GM19452 (cell line): ENCODE results near the gene ALPP.
"Not testable (repeated sequence)": the region's sequence is repeated elsewhere in the genome, so short reads cannot be mapped to it uniquely, and the experiment has no call there.

Experiments used
- ATAC-seq: cut with Tn5 transposase; IDR thresholded peaks from one replicate; pipeline ENCODE4 v1.9.1; 2021; ENCODE audit not compliant: unreplicated experiment

ALPP gene

DNA sequence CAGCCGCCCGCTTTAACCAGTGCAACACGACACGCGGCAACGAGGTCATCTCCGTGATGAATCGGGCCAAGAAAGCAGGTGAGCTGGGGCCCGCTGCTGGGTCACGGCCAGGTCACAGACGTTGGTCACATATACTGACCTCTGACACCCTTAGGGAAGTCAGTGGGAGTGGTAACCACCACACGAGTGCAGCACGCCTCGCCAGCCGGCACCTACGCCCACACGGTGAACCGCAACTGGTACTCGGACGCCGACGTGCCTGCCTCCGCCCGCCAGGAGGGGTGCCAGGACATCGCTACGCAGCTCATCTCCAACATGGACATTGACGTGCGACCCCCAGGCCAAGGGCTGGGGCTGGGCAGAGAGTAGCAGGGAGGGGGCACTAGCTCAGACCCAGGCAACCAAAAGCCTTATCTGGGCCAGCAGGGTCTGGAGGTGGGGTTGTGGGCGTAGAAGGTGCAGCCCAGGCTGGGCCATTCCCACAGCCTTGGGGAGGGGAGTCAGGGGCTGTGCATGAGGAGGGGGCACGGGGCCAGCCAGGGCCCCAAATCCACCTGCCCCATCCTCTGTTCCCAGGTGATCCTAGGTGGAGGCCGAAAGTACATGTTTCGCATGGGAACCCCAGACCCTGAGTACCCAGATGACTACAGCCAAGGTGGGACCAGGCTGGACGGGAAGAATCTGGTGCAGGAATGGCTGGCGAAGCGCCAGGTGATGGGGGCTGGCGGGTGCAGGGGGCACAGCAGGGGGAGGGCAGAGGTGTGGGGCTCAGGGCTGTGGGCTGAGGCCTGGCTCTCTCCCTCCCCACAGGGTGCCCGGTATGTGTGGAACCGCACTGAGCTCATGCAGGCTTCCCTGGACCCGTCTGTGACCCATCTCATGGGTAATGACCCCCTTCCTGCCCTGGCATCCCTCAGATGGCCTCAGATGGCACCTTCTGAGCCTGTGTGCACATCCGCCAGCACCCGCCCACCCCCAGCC lies 1.3 kb downstream of the ALPP start:
- ATAC-seq = not testable (repeated sequence)

GRCh38 chr2:232381204-232382031 lies 2.9 kb downstream of the ALPP start:
- ATAC-seq = not testable (repeated sequence)

- ATAC-seq = no peak
Measured at GRCh38 chr2:232382331-232383225, 4.0 kb downstream of the ALPP start.

DNA sequence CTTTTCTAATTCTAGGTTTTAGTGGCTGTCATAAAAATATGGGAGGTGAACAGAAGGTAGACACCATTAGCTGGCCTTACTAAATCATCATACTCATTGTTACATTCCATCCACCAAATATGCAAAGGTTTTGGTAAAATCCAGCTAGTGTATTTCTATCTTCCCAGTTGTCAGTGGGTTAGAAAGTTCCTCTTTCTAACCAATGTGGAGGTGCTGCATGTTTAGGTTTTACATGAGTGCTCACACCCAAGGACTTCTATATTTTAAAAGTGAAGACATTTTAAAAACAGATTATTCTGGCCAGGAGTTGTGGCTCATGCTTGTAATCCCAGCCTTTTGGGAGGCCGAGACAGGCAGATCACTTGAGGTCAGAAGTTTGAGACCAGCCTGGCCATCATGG lies 5.9 kb downstream of the ALPP start:
- ATAC-seq = no peak

DNA sequence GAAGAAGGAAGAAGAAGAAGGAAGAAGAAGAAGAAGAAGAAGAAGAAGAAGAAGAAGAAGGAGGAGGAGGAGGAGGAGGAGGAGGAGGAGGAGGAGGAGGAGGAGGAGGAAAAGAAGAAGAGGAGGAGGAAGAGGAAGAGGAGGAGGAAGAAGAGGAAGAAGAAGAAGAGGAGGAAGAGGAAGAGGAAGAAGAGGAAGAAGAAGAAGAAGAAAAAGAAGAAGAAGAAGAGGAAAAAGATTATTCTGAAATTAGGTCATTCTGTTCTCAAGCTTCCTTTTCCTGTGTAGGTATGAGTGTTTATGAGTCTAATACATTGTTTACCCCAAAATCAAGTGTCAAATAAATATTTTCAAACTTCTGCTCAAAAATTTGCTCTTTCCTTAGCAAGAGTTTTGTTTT lies 6.5 kb downstream of the ALPP start:
- not testable (repeated sequence) for ATAC-seq

DNA sequence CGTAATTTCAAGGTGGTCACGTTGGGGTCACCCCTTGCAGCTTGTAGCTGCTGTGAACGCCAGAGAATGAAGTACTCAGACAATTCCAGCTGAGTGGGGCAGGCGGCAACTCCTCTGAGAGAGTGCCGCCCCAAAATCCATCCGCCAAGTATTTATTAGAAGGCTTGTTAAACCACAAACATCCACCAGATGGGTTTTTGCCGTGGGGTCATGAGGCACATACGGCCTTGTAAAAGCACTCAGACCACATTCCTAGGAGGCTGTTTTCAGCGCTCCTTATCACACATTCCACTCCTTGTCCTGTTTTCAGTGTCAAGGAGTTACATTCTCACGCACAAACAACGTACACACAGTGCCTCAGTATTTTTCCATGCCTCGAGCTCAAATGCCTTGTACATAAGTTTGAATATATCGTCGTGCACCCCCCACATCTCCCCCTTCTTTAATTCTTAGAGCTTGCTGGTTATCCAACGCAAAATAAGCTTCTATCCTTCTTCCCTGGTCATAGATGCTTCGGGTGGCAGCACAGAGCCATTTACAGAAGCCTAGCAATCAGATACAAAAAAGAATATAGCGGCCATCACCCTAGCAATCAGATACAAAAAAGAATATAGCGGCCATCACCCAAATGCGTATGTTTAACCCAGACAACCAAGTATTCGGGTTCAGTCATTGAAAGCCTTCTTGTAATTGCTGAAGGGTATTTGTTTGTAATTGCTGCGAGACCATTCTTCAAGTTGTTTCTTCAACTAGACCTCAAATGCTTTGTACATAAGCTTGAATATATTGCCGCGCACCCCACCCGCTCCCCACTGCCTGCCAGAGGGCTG lies 7.3 kb downstream of the ALPP start:
- ATAC-seq = no peak

DNA sequence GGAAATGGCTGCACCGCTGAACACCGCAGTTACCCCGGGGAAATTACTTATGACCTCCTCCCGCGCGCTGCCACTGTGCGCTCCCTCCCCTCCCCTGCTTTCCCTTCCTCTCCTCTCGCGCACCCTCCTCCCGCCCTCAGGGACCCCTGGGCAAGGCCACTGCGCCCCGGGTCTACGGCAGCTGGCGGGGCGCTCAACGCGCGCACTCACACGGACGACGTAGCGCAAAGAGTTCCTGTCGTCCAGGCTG lies 7.9 kb downstream of the ALPP start:
- ATAC-seq = no peak

GRCh38 chr2:232386740-232387450 lies 8.3 kb downstream of the ALPP start:
- ATAC-seq = no peak

DNA sequence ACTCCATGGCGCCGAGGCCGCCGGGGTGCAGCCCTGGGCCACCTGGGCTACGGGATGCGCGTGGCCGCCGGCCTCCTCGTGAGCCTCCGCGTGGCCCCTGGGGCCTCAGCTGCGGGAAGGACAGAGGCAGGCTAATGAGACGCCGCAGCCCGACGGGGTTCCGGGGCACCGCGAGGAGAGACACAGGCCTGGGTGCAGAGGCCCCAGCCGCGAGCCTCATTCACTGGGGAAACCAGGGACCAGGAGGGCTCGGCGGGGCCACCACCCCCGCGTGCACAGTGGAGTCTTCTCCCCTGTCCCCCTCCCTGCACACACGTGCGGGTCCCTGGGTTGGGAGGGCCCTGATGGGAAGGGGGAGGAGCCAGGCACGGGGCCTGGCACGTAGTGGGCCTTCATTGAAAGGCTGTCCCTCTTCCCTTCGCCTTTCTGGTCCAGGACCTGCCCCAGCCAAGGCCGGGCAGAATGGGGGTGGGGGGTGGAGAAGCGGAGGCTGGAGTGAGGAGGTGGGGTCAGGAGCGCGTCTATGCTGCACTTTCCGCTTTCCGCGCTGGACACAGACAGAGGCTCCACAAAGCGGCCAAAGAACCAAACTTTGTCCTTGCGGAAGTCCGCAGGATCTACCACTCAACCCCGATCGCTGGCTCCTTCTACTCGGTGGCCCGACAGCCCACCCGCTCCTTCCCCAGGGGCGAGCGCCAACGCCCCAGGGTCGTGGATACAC lies 9.1 kb downstream of the ALPP start:
- no peak for ATAC-seq

- ATAC-seq = no peak
Measured at GRCh38 chr2:232388324-232388891, 9.9 kb downstream of the ALPP start.

- ATAC-seq = no peak
Measured at GRCh38 chr2:232389327-232389726, 10.8 kb downstream of the ALPP start.

DNA sequence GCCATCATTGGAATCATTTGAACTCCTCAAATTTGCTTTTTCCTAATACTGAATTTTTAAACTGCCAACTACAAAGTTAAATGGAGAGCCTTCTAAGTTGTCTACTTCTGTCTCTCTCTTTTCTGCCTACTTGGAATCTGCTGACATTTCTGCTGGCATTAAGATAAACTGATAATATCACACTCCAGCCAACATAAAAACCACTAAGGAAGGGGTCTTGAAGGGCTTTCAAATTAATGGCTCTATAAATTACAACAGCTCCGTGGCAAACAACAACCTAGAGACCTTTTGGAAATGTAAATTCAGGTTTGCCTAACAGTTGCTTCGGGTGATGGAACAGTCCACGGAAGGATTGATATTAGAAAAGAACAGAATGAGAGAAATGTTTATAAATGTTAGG lies 12.1 kb downstream of the ALPP start:
- no peak for ATAC-seq

- ATAC-seq = no peak
Measured at GRCh38 chr2:232393556-232393955, 15.0 kb downstream of the ALPP start.

DNA sequence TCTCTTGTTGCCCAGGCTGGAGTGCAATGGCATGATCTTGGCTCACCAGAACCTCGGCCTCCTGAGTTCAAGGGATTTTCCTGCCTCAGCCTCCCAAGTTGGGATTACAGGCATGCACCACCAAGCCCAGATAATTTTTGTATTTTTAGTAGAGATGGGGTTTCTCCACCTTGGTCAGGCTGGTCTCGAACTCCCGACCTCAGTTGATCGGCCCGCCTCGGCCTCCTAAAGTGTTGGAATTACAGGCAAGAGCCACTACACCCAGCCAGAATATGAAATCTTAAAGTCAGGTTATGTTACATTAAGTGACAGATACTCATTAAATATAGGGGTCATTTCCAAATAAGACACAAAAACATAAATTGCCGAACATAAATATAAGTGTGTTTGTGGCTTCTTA lies 15.9 kb downstream of the ALPP start:
- ATAC-seq = not testable (repeated sequence)

DNA sequence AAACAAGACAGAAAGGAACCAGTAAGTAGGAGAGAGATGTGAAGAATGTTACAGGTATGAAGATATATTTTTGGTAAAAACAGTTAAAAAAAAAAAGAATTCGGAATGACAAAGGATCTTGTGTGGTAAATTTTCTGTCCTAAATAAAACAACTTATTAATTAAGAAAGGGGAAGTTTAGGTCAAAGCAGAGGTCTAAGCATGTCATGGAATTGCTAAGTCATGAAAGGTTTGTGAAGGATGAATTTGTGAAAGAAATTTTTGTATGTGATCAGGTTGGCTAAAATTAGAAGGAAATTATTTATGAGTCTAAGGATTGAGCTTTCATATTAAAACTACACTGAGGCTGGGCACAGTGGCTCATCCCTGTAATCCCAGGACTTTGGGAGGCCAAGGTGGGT lies 17.0 kb downstream of the ALPP start:
- no peak for ATAC-seq

DNA sequence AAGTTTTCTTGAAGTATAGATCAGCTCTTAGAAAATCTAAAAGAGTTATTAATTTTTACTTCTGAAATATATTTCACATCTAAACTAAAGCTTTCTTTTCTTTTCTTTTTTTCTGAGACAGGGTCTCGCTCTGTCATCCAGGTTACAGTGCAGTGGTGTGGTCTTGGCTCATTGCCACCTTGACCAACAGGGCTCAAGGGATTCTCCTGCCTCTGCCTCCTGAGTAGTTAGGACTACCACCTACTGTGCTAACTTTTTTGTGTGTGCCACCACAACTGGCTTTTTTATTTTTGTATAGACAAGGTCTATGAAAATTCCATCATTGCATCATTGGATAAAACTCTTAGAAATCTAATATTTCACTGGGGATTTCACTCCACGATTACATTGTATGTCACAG lies 18.1 kb downstream of the ALPP start:
- no peak for ATAC-seq

- ATAC-seq = no peak
Measured at GRCh38 chr2:232398293-232399034, 19.9 kb downstream of the ALPP start.
